H9 (cell line): ENCODE measurements around the gene KRTAP10-6. TPM values are rescaled to one million over a fixed set of nuclear protein-coding genes. Genes with fewer than 3 reads are reported as not detected.

ENCODE experiments used
- DNase-seq: peaks from one replicate; pipeline ENCODE4 v3.0.0-alpha.2; 2017
- H2AFZ ChIP-seq: one replicate; pipeline ENCODE4 v1.6.1; 2013; ENCODE audit warnings: mild to moderate bottlenecking, low read length, control low read depth, moderate library complexity
- H2AK5ac ChIP-seq: 2 replicates; pipeline ENCODE4 v1.6.1; 2013; ENCODE audit warnings: low read length, control low read depth, mixed read lengths; ENCODE audit not compliant: insufficient read length
- H2BK120ac ChIP-seq: one replicate; pipeline ENCODE4 v1.6.1; 2013; ENCODE audit warnings: low read depth, mild to moderate bottlenecking, low read length, control low read depth, inconsistent platforms; ENCODE audit not compliant: poor library complexity, severe bottlenecking
- H2BK12ac ChIP-seq: 2 replicates; pipeline ENCODE4 v1.6.1; 2013; ENCODE audit warnings: low read length, control low read depth, mixed read lengths, low read depth; ENCODE audit not compliant: insufficient read length
- H2BK15ac ChIP-seq: 2 replicates; pipeline ENCODE4 v1.6.1; 2013; ENCODE audit warnings: low read depth, low read length, control low read depth
- H2BK20ac ChIP-seq: one replicate; pipeline ENCODE4 v1.6.1; 2013; ENCODE audit warnings: low read depth, mild to moderate bottlenecking, low read length, control low read depth, inconsistent platforms; ENCODE audit not compliant: poor library complexity, severe bottlenecking
- H2BK5ac ChIP-seq: 2 replicates; pipeline ENCODE4 v1.6.1; 2013; ENCODE audit warnings: low read length, control low read depth, mixed read lengths; ENCODE audit not compliant: insufficient read length
- H3K14ac ChIP-seq: 2 replicates; pipeline ENCODE4 v1.6.1; 2013; ENCODE audit warnings: low read length, control low read depth; ENCODE audit not compliant: insufficient read depth
- H3K18ac ChIP-seq: 2 replicates; pipeline ENCODE4 v1.6.1; 2013; ENCODE audit warnings: low read depth, mild to moderate bottlenecking, mixed read lengths, low read length, control low read depth; ENCODE audit not compliant: insufficient read length
- H3K23ac ChIP-seq: 2 replicates; pipeline ENCODE4 v1.6.1; 2013; ENCODE audit warnings: low read length, control low read depth, mixed read lengths, low read depth; ENCODE audit not compliant: insufficient read length
- H3K23me2 ChIP-seq: 2 replicates; pipeline ENCODE4 v1.6.1; 2013; ENCODE audit warnings: low read depth, mild to moderate bottlenecking, mixed read lengths, low read length, control low read depth; ENCODE audit not compliant: insufficient read length, poor library complexity, severe bottlenecking
- H3K27ac ChIP-seq: 2 replicates; pipeline ENCODE4 v1.5.1; 2013; ENCODE audit warnings: low read length, control low read depth, mixed read lengths, low read depth; ENCODE audit not compliant: insufficient read length
- H3K27me3 ChIP-seq: 2 replicates; pipeline ENCODE4 v1.6.1; 2013; ENCODE audit warnings: low read length, control low read depth, inconsistent platforms; ENCODE audit not compliant: insufficient read depth
- H3K4ac ChIP-seq: 2 replicates; pipeline ENCODE4 v1.6.1; 2013; ENCODE audit warnings: low read depth, mild to moderate bottlenecking, control low read depth, inconsistent platforms, low read length, moderate library complexity
- H3K4me1 ChIP-seq: 2 replicates; pipeline ENCODE4 v1.6.1; 2013; ENCODE audit warnings: low read length, control low read depth, inconsistent platforms; ENCODE audit not compliant: insufficient read depth
- H3K4me2 ChIP-seq: 2 replicates; pipeline ENCODE4 v1.6.1; 2013; ENCODE audit warnings: low read length, control low read depth, mixed read lengths; ENCODE audit not compliant: insufficient read length, insufficient read depth
- H3K56ac ChIP-seq: 2 replicates; pipeline ENCODE4 v1.6.1; 2013; ENCODE audit warnings: low read depth, mild to moderate bottlenecking, mixed read lengths, low read length, control low read depth; ENCODE audit not compliant: insufficient read length
- H3K79me1 ChIP-seq: 2 replicates; pipeline ENCODE4 v1.6.1; 2013; ENCODE audit warnings: low read depth, mild to moderate bottlenecking, moderate library complexity, low read length, control low read depth, inconsistent platforms; ENCODE audit not compliant: insufficient read depth, poor library complexity, severe bottlenecking
- H3K79me2 ChIP-seq: 2 replicates; pipeline ENCODE4 v1.6.1; 2013; ENCODE audit warnings: low read length, control low read depth, inconsistent platforms; ENCODE audit not compliant: insufficient read depth
- H3K9ac ChIP-seq: 2 replicates; pipeline ENCODE4 v1.6.1; 2013; ENCODE audit warnings: low read length, control low read depth, mixed read lengths; ENCODE audit not compliant: insufficient read length; ENCODE audit errors: extremely low read depth
- H3K9me3 ChIP-seq: one replicate; pipeline ENCODE4 v1.6.1; 2013; ENCODE audit warnings: low read depth, low read length, inconsistent platforms; ENCODE audit not compliant: control insufficient read depth
- H3T11ph ChIP-seq: one replicate; pipeline ENCODE4 v1.6.1; 2013; ENCODE audit warnings: mild to moderate bottlenecking, low read length, control low read depth, inconsistent platforms
- H4K20me1 ChIP-seq: one replicate; pipeline ENCODE4 v1.6.1; 2013; ENCODE audit not compliant: control insufficient read depth, insufficient read length, insufficient read depth
- H4K5ac ChIP-seq: 2 replicates; pipeline ENCODE4 v1.6.1; 2013; ENCODE audit warnings: low read depth, mild to moderate bottlenecking, mixed read lengths, low read length, control low read depth; ENCODE audit not compliant: insufficient read length
- H4K8ac ChIP-seq: replicated peaks from 2 replicates; pipeline ENCODE4 v1.6.1; 2013; ENCODE audit warnings: low read length, control low read depth, mixed read lengths, low read depth; ENCODE audit not compliant: insufficient read length
- H4K91ac ChIP-seq: 2 replicates; pipeline ENCODE4 v1.6.1; 2013; ENCODE audit warnings: low read depth, mild to moderate bottlenecking, moderate library complexity, mixed read lengths, low read length, control low read depth; ENCODE audit not compliant: insufficient read length
- H3K27ac Mint-ChIP-seq, 3 experiments: 2 replicates in 2 of 3; 3 replicates in 1 of 3; pipeline ENCODE4 v1.8.0; 2020 to 2021; ENCODE audit warnings: mixed read lengths in 3 of 3, mild to moderate bottlenecking in 1 of 3, moderate library complexity in 1 of 3
- H3K27me3 Mint-ChIP-seq: 2 replicates; pipeline ENCODE4 v1.8.0; 2021; ENCODE audit warnings: low read depth, mild to moderate bottlenecking, moderate library complexity, mixed read lengths
- H3K36me3 Mint-ChIP-seq, 3 experiments: 2 replicates in 2 of 3; 3 replicates in 1 of 3; pipeline ENCODE4 v1.8.0; 2020 to 2021; ENCODE audit warnings: low read depth in 3 of 3, mixed read lengths in 3 of 3; ENCODE audit not compliant: insufficient read depth in 1 of 3
- H3K4me1 Mint-ChIP-seq, 2 experiments: 2 replicates each; pipeline ENCODE4 v1.8.0; 2020; ENCODE audit warnings: mixed read lengths in 2 of 2
- H3K4me3 Mint-ChIP-seq, 2 experiments: 2 replicates in 1 of 2; 3 replicates in 1 of 2; pipeline ENCODE4 v1.8.0; 2020 to 2021; ENCODE audit warnings: mild to moderate bottlenecking in 2 of 2, mixed read lengths in 2 of 2, moderate library complexity in 1 of 2
- H3K9me3 Mint-ChIP-seq, 2 experiments: 2 replicates in 1 of 2; 3 replicates in 1 of 2; pipeline ENCODE4 v1.8.0; 2020; ENCODE audit warnings: mild to moderate bottlenecking in 2 of 2, mixed read lengths in 2 of 2, moderate library complexity in 1 of 2
- CTCF ChIP-seq: fragments of 200-600 bp; sonication (generic); conservative IDR thresholded peaks from 3 replicates; pipeline ENCODE4 v1.8.0; 2021; ENCODE audit warnings: antibody characterized with exemption, mild to moderate bottlenecking
- WGBS: extraction: QIAGEN DNeasy Blood & Tissue Kit; methylation state at CpG from one replicate; pipeline ENCODE4 v1.1.7; 2013; ENCODE audit warnings: missing lambda C conversion rate, low lambda C conversion rate, mixed read lengths; ENCODE audit not compliant: insufficient read length; ENCODE audit errors: extremely low coverage; 5-methylcytosine and 5-hydroxymethylcytosine counted together
- total RNA-seq: library from RNA; stranded (reverse); gene quantifications from 2 replicates; pipeline ENCODE4 v1.2.1, GENCODE V29; 2021

KRTAP10-6 gene
- total RNA-seq, 1 experiment from 2014 or later = not detected

- H3K4me3 Mint-ChIP-seq = no peak overlapping the region
- Histone ChIP-seq H4K8ac (no peak overlapping the region), H3K79me2 (no peaks in the 10 kb centered on the region), H3K4me1 (no peaks in the 10 kb centered on the region), H4K5ac (no peak overlapping the region), H2AK5ac (no peak overlapping the region), H3K23ac (no peak overlapping the region), H3K14ac (no peak overlapping the region), H3K4me2 (no peak overlapping the region), H3T11ph (no peak overlapping the region), H3K79me1 (no peaks in the 10 kb centered on the region), H3K9ac (no peak overlapping the region), H2BK20ac (no peak overlapping the region), H2BK5ac (no peak overlapping the region), H3K18ac (no peak overlapping the region), H3K4ac (no peak overlapping the region), H2BK12ac (no peak overlapping the region), H3K27ac (no peak overlapping the region), H2BK15ac (no peak overlapping the region), H3K27me3 (no peaks in the 10 kb centered on the region), H3K9me3 (no peaks in the 10 kb centered on the region), H2BK120ac (no peak overlapping the region), H4K91ac (no peak overlapping the region), H3K56ac (no peak overlapping the region), H4K20me1 (no peaks in the 10 kb centered on the region), H3K23me2 (no peaks in the 10 kb centered on the region), H2AFZ (no peak overlapping the region)
- H3K4me1 Mint-ChIP-seq = peaks cover 37 to 44% of the 10 kb centered on the region in 2 experiments
- WGBS = no CpG with 5 or more reads among the region's 8 CpGs
- H3K27ac Mint-ChIP-seq = peak overlapping the region in 2 of 3 experiments; percentile 55 to 90; a peak in 5 of 7 replicates
- DNase-seq = peak; percentile 28
- peaks cover 8% of the 10 kb centered on the region for H3K27me3 Mint-ChIP-seq
- H3K9me3 Mint-ChIP-seq = no peaks in the 10 kb centered on the region; a peak in 2 of 5 replicates
- H3K36me3 Mint-ChIP-seq = peaks cover 0 to 4% (median 0%) of the 10 kb centered on the region in 3 experiments; a peak in 1 of 7 replicates
- no peak for TF ChIP-seq CTCF
Measured at GRCh38 chr21:44599264-44600029, 7.1 kb upstream of the KRTAP10-6 start.
